OCI-LY7 (cell line): ENCODE measurements around the gene ENOX1.

Experiments
- EZH2phosphoT487 ChIP-seq: fragments of 200-600 bp; sonication (generic); IDR thresholded peaks from 2 replicates; pipeline ENCODE4 v1.6.1; 2018; ENCODE audit warnings: low read depth, borderline replicate concordance, mild to moderate bottlenecking, mixed run types, antibody characterized with exemption, low read length, moderate library complexity, mixed read lengths
- TF ChIP-seq, protein P1 (sequence below): fragments of 200-600 bp; sonication (generic); conservative IDR thresholded peaks from 2 replicates; pipeline ENCODE4 v1.5.1; 2014; ENCODE audit warnings: mild to moderate bottlenecking, antibody characterized with exemption, low read length, moderate library complexity, mixed read lengths

DNA sequence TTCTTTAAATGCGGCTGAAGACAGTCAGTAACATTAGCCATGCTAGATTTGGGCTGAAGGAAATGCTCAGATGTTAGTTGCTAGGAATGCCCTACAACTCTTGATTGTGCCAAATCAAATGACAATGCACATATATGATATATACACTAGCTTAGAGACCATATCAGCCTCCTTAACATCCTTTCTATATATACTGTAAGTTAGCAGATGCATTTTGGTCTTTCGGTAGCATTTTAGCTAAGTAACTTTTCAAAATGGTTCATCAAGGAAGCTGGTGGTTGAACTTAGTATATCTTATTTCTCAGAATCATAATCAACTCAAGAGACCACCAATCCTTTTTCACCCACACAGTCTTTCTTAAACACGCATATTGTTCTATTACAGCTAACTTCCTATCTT is 14.1 kb upstream of the ENOX1 start:
- TF ChIP-seq, protein P1, sequence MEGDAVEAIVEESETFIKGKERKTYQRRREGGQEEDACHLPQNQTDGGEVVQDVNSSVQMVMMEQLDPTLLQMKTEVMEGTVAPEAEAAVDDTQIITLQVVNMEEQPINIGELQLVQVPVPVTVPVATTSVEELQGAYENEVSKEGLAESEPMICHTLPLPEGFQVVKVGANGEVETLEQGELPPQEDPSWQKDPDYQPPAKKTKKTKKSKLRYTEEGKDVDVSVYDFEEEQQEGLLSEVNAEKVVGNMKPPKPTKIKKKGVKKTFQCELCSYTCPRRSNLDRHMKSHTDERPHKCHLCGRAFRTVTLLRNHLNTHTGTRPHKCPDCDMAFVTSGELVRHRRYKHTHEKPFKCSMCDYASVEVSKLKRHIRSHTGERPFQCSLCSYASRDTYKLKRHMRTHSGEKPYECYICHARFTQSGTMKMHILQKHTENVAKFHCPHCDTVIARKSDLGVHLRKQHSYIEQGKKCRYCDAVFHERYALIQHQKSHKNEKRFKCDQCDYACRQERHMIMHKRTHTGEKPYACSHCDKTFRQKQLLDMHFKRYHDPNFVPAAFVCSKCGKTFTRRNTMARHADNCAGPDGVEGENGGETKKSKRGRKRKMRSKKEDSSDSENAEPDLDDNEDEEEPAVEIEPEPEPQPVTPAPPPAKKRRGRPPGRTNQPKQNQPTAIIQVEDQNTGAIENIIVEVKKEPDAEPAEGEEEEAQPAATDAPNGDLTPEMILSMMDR, result no peak
- TF ChIP-seq EZH2phosphoT487, result no peak
